Naive thymus-derived CD4-positive, alpha-beta T cell (primary cell): ENCODE results near the gene SOX11. TPM values are rescaled to one million over a fixed set of nuclear protein-coding genes. Genes with fewer than 3 reads are reported as not detected.
"Not testable (repeated sequence)": the region's sequence is repeated elsewhere in the genome, so short reads cannot be mapped to it uniquely, and the experiment has no call there.

ENCODE experiments used
- ATAC-seq: fragments of 150-1000 bp; cut with Tn5 transposase; 2 replicates; pipeline ENCODE4 v1.10.0; 2021; ENCODE audit warnings: mild to moderate bottlenecking, moderate library complexity
- CTCF ChIA-PET: fragments of 350-600 bp; sonication (Branson Sonifier 250); formaldehyde crosslinking; loops from one replicate; lab custom pipeline; 2021; ENCODE audit warnings: antibody characterized with exemption; lab: Charles Lee
- POLR2A ChIA-PET: fragments of 350-600 bp; sonication (Branson Sonifier 250); formaldehyde crosslinking; loops from one replicate; lab custom pipeline; 2021; ENCODE audit warnings: antibody characterized with exemption, inconsistent platforms; lab: Charles Lee
- DNase-seq, 9 donors: peaks; one replicate each; pipeline versions ENCODE4 v3.0.0 to v3.0.0-alpha.2; 2020 to 2022; ENCODE audit warnings: mixed read lengths in 1 of 9
- H3K27ac ChIP-seq: one replicate; pipeline ENCODE4 v1.7.0; 2013; ENCODE audit warnings: mild to moderate bottlenecking, low read depth, low read length, moderate library complexity
- H3K27me3 ChIP-seq, 2 donors: one replicate each; pipeline ENCODE4 v1.7.0; 2013; ENCODE audit warnings: low read length in 2 of 2, mild to moderate bottlenecking in 2 of 2, moderate library complexity in 2 of 2; ENCODE audit not compliant: control insufficient read depth in 2 of 2, insufficient read depth in 2 of 2
- H3K36me3 ChIP-seq, 3 experiments: 1 replicate in 2 of 3; 2 replicates in 1 of 3; pipeline ENCODE4 v1.7.0; 2013; ENCODE audit warnings: low read length in 3 of 3, mild to moderate bottlenecking in 3 of 3, moderate library complexity in 1 of 3; ENCODE audit not compliant: insufficient read depth in 3 of 3, control insufficient read depth in 2 of 3
- H3K4me1 ChIP-seq, 2 donors: one replicate each; pipeline ENCODE4 v1.7.0; 2013; ENCODE audit warnings: low read length in 2 of 2, mild to moderate bottlenecking in 2 of 2, moderate library complexity in 1 of 2; ENCODE audit not compliant: control insufficient read depth in 2 of 2, insufficient read depth in 2 of 2
- H3K4me3 ChIP-seq: 2 replicates; pipeline ENCODE4 v1.7.0; 2013; ENCODE audit warnings: mild to moderate bottlenecking, low read length
- H3K9me3 ChIP-seq, 3 experiments: 1 replicate in 2 of 3; 2 replicates in 1 of 3; pipeline ENCODE4 v1.7.0; 2013; ENCODE audit warnings: low read length in 3 of 3; ENCODE audit not compliant: control insufficient read depth in 2 of 3
- H3K27ac Mint-ChIP-seq, 9 donors: one replicate each; pipeline ENCODE4 v1.8.0; 2020 to 2022; ENCODE audit warnings: mixed read lengths in 9 of 9, mild to moderate bottlenecking in 8 of 9, moderate library complexity in 5 of 9, inconsistent platforms in 2 of 9
- H3K27me3 Mint-ChIP-seq, 5 donors: one replicate each; pipeline ENCODE4 v1.8.0; 2021 to 2022; ENCODE audit warnings: mixed read lengths in 5 of 5, mild to moderate bottlenecking in 1 of 5
- H3K36me3 Mint-ChIP-seq, 5 donors: one replicate each; pipeline ENCODE4 v1.8.0; 2020 to 2022; ENCODE audit warnings: mixed read lengths in 5 of 5, mild to moderate bottlenecking in 3 of 5, inconsistent platforms in 1 of 5
- H3K4me1 Mint-ChIP-seq, 7 donors: one replicate each; pipeline ENCODE4 v1.8.0; 2020 to 2022; ENCODE audit warnings: mixed read lengths in 7 of 7, mild to moderate bottlenecking in 3 of 7, inconsistent platforms in 1 of 7
- H3K4me3 Mint-ChIP-seq, 10 donors: one replicate each; pipeline ENCODE4 v1.8.0; 2020 to 2022; ENCODE audit warnings: mild to moderate bottlenecking in 10 of 10, mixed read lengths in 10 of 10, moderate library complexity in 6 of 10, inconsistent platforms in 2 of 10
- H3K9me3 Mint-ChIP-seq, 11 donors: one replicate each; pipeline ENCODE4 v1.8.0; 2020 to 2022; ENCODE audit warnings: mixed read lengths in 11 of 11, mild to moderate bottlenecking in 4 of 11, inconsistent platforms in 1 of 11, moderate library complexity in 1 of 11
- intact Hi-C, 2 donors: fragments of 100-400 bp; cut with micrococcal nuclease; formaldehyde crosslinking; loops; one replicate each; pipeline ENCODE4 v1.15.1; 2023
- polyA plus RNA-seq, 2 donors: library from polyadenylated mRNA; unstranded; fragments of 300-500 nt; fragmentation: Illumina TruSeq; gene quantifications; one replicate each; pipeline ENCODE4 v1.2.3, GENCODE V29; 2021
- total RNA-seq, 6 experiments: library from RNA in 5 of 6; stranded (reverse) in 5 of 6; gene quantifications; 1 replicate in 5 of 6; 2 replicates in 1 of 6; pipeline ENCODE4 v1.2.3 and lab custom pipeline; 2021 to 2026

The SOX11 gene
- total and polyA plus RNA-seq, 7 experiments from 2014 or later = not detected

GRCh38 chr2:5665066-5665465, 27.1 kb upstream of the SOX11 start:
- POLR2A ChIA-PET = no interaction called here
- CTCF ChIA-PET = no interaction called here
- no peak for ATAC-seq
- no peaks in the 10 kb centered on the region for H3K4me1 ChIP-seq
- Mint-ChIP-seq H3K9me3 (peaks cover 0 to 7% (median 2%) of the 10 kb centered on the region in 11 donors), H3K36me3 (no peaks in the 10 kb centered on the region), H3K4me1 (no peaks in the 10 kb centered on the region), H3K27ac (no peak overlapping the region), H3K4me3 (no peak overlapping the region), H3K27me3 (peaks cover 0 to 3% (median 0%) of the 10 kb centered on the region in 5 donors)
- intact Hi-C loops = no loop called here
- DNase-seq = no peak
- H3K27me3 ChIP-seq = no peaks in the 10 kb centered on the region
- H3K9me3 ChIP-seq = no peaks in the 10 kb centered on the region
- no peak overlapping the region for H3K4me3 ChIP-seq
- no peaks in the 10 kb centered on the region for H3K36me3 ChIP-seq
- no peak overlapping the region for H3K27ac ChIP-seq

GRCh38 chr2:5666798-5667197, 25.4 kb upstream of the SOX11 start:
- Mint-ChIP-seq H3K36me3 (no peaks in the 10 kb centered on the region), H3K4me1 (no peaks in the 10 kb centered on the region), H3K27ac (no peak overlapping the region), H3K4me3 (no peak overlapping the region), H3K9me3 (peaks cover 0 to 7% (median 2%) of the 10 kb centered on the region in 11 donors), H3K27me3 (peaks cover 0 to 3% (median 0%) of the 10 kb centered on the region in 5 donors)
- ChIA-PET CTCF (no interaction called here), POLR2A (no interaction called here)
- intact Hi-C loops = no loop called here
- Histone ChIP-seq H3K27me3 (no peaks in the 10 kb centered on the region), H3K4me3 (no peak overlapping the region), H3K4me1 (no peaks in the 10 kb centered on the region), H3K9me3 (no peaks in the 10 kb centered on the region), H3K36me3 (no peaks in the 10 kb centered on the region), H3K27ac (no peak overlapping the region)
- ATAC-seq (no peak), DNase-seq (no peak)

- H3K4me1 Mint-ChIP-seq, CTCF ChIA-PET, ATAC-seq: not testable (repeated sequence)
Observed at GRCh38 chr2:5667655-5668054, 24.5 kb upstream of the SOX11 start.

GRCh38 chr2:5668682-5669250, 23.4 kb upstream of the SOX11 start:
- H3K4me3 ChIP-seq = no peak overlapping the region
- H3K27me3 ChIP-seq = no peaks in the 10 kb centered on the region
- Mint-ChIP-seq H3K27me3 (peaks cover 0 to 12% (median 6%) of the 10 kb centered on the region in 5 donors), H3K9me3 (peaks cover 0 to 13% (median 3%) of the 10 kb centered on the region in 11 donors), H3K4me1 (no peaks in the 10 kb centered on the region), H3K4me3 (no peak overlapping the region), H3K36me3 (no peaks in the 10 kb centered on the region), H3K27ac (no peak overlapping the region)
- ATAC-seq = no peak
- ChIA-PET POLR2A (no interaction called here), CTCF (no interaction called here)
- H3K4me1 ChIP-seq = no peaks in the 10 kb centered on the region
- no peaks in the 10 kb centered on the region for H3K9me3 ChIP-seq
- no peak overlapping the region for H3K27ac ChIP-seq
- intact Hi-C loops = no loop called here
- no peaks in the 10 kb centered on the region for H3K36me3 ChIP-seq
- DNase-seq = no peak

More at GRCh38 chr2:5667655-5668054, 24.5 kb upstream of the SOX11 start:
- H3K4me1 ChIP-seq, H3K4me3 Mint-ChIP-seq, H3K27ac Mint-ChIP-seq, intact Hi-C loops, H3K9me3 Mint-ChIP-seq, H3K36me3 ChIP-seq, H3K27me3 ChIP-seq, POLR2A ChIA-PET, H3K27me3 Mint-ChIP-seq, H3K9me3 ChIP-seq, DNase-seq, H3K4me3 ChIP-seq, H3K27ac ChIP-seq, H3K36me3 Mint-ChIP-seq: not testable (repeated sequence)

GRCh38 chr2:5672749-5673144, 19.4 kb upstream of the SOX11 start:
- peaks cover 0 to 7% (median 2%) of the 10 kb centered on the region in 5 donors for H3K36me3 Mint-ChIP-seq
- intact Hi-C loops = no loop called here
- Histone ChIP-seq H3K9me3 (no peaks in the 10 kb centered on the region), H3K27me3 (no peaks in the 10 kb centered on the region), H3K4me1 (no peaks in the 10 kb centered on the region), H3K36me3 (no peaks in the 10 kb centered on the region), H3K27ac (no peak overlapping the region), H3K4me3 (no peak overlapping the region)
- H3K27ac Mint-ChIP-seq = no peak overlapping the region
- peaks cover 17 to 31% (median 27%) of the 10 kb centered on the region in 5 donors for H3K27me3 Mint-ChIP-seq
- ATAC-seq (no peak), DNase-seq (no peak)
- POLR2A ChIA-PET = no interaction called here
- CTCF ChIA-PET = no interaction called here
- H3K4me1 Mint-ChIP-seq = no peaks in the 10 kb centered on the region
- H3K9me3 Mint-ChIP-seq = peaks cover 0 to 19% (median 7%) of the 10 kb centered on the region in 11 donors
- H3K4me3 Mint-ChIP-seq = no peak overlapping the region

- H3K27ac ChIP-seq = no peak overlapping the region
- peaks cover 0 to 7% (median 2%) of the 10 kb centered on the region in 5 donors for H3K36me3 Mint-ChIP-seq
- H3K9me3 ChIP-seq = no peaks in the 10 kb centered on the region
- DNase-seq = no peak
- H3K27me3 Mint-ChIP-seq = peaks cover 17 to 36% (median 27%) of the 10 kb centered on the region in 5 donors
- H3K4me1 ChIP-seq = no peaks in the 10 kb centered on the region
- ATAC-seq = no peak
- no peak overlapping the region for H3K27ac Mint-ChIP-seq
- H3K4me3 Mint-ChIP-seq = no peak overlapping the region
- ChIA-PET CTCF (no interaction called here), POLR2A (no interaction called here)
- intact Hi-C loops = no loop called here
- H3K27me3 ChIP-seq = no peaks in the 10 kb centered on the region
- no peaks in the 10 kb centered on the region for H3K4me1 Mint-ChIP-seq
- H3K9me3 Mint-ChIP-seq = peaks cover 0 to 19% (median 7%) of the 10 kb centered on the region in 11 donors
- no peak overlapping the region for H3K4me3 ChIP-seq
- no peaks in the 10 kb centered on the region for H3K36me3 ChIP-seq
Observed at GRCh38 chr2:5673145-5674025, 18.8 kb upstream of the SOX11 start.

- peaks cover 17 to 36% (median 27%) of the 10 kb centered on the region in 5 donors for H3K27me3 Mint-ChIP-seq
- peaks cover 0 to 19% (median 7%) of the 10 kb centered on the region in 11 donors for H3K9me3 Mint-ChIP-seq
- Histone ChIP-seq H3K9me3 (no peaks in the 10 kb centered on the region), H3K4me3 (no peak overlapping the region), H3K27ac (no peak overlapping the region), H3K4me1 (no peaks in the 10 kb centered on the region), H3K27me3 (no peaks in the 10 kb centered on the region), H3K36me3 (no peaks in the 10 kb centered on the region)
- no peak overlapping the region for H3K4me3 Mint-ChIP-seq
- DNase-seq (no peak), ATAC-seq (no peak)
- intact Hi-C loops = no loop called here
- no peaks in the 10 kb centered on the region for H3K4me1 Mint-ChIP-seq
- ChIA-PET POLR2A (no interaction called here), CTCF (no interaction called here)
- H3K36me3 Mint-ChIP-seq = peaks cover 0 to 7% (median 2%) of the 10 kb centered on the region in 5 donors
- H3K27ac Mint-ChIP-seq = no peak overlapping the region
Observed at GRCh38 chr2:5674026-5674340, 18.2 kb upstream of the SOX11 start.
